T47D (cell line): ENCODE data around the gene DLAT.
A peak's percentile ranks its signal among the peaks of the same experiment; 100 is the strongest.

ENCODE experiments used
- DNase-seq, 2 experiments: peaks; one replicate each; pipeline versions ENCODE4 v3.0.0 to v3.0.0-alpha.2; 2011 to 2012; ENCODE audit warnings: low read depth in 1 of 2, low spot score in 1 of 2
- JUND ChIP-seq: IDR thresholded peaks from 2 replicates; pipeline ENCODE4 v1.6.1; 2012; ENCODE audit warnings: low read depth
- in situ Hi-C: cut with HindIII; loops from 2 replicates; pipeline ENCODE4 v1.10.0; 2016; ENCODE audit warnings: low sequenced_read_pairs, low pct_unique_long_range_greater_than_20kb

The DLAT gene

GRCh38 chr11:112024773-112025678 is at the start of gene DLAT:
Gene DLAT, plus strand, starts transcription at chr11:112025408. Its CDS starts 65 bp downstream, at chr11:112025473.
- TF ChIP-seq JUND: no peak
- DNase-seq: peak; percentile 80 to 95
- in situ Hi-C loops: no loop called here

- no peak for DNase-seq
- no peak for TF ChIP-seq JUND
- in situ Hi-C loops: no loop called here
These were observed 49.0 kb upstream of the DLAT start for GRCh38 chr11:111976119-111976766.

GRCh38 chr11:111976767-111977145 is 48.5 kb upstream of the DLAT start:
- no peak for TF ChIP-seq JUND
- peak; percentile 32 to 62 for DNase-seq
- in situ Hi-C loops: no loop called here

GRCh38 chr11:111977146-111978027 is 47.8 kb upstream of the DLAT start:
- in situ Hi-C loops: no loop called here
- peak; percentile 63 to 66 for DNase-seq
- TF ChIP-seq JUND: no peak

- in situ Hi-C loops: no loop called here
- peak; percentile 86 to 89 for DNase-seq
- no peak for TF ChIP-seq JUND
These were observed 47.0 kb upstream of the DLAT start for GRCh38 chr11:111978028-111978771.

- DNase-seq: no peak
- in situ Hi-C loops: no loop called here
These were observed 45.1 kb upstream of the DLAT start for GRCh38 chr11:111980062-111980461.

GRCh38 chr11:111981270-111981669 is 43.9 kb upstream of the DLAT start:
- no peak for DNase-seq
- no peak for TF ChIP-seq JUND
- in situ Hi-C loops: no loop called here

More at GRCh38 chr11:111980062-111980461, 45.1 kb upstream of the DLAT start:
- no peak for TF ChIP-seq JUND

- peak; percentile 58 to 94 for DNase-seq
- TF ChIP-seq JUND: no peak
- in situ Hi-C loops: no loop called here
These were observed 43.2 kb upstream of the DLAT start for GRCh38 chr11:111982019-111982464.

- no peak for DNase-seq
- TF ChIP-seq JUND: no peak
- in situ Hi-C loops: no loop called here
These were observed 42.5 kb upstream of the DLAT start for GRCh38 chr11:111982541-111983186.

GRCh38 chr11:111983187-111983986 is 41.8 kb upstream of the DLAT start:
- peak; percentile 79 to 98 for DNase-seq
- TF ChIP-seq JUND: no peak; the same call in 1 of the 2 replicates
- in situ Hi-C loops: no loop called here
